ENCODE data around the gene HERC2.

Gene HERC2

DNA sequence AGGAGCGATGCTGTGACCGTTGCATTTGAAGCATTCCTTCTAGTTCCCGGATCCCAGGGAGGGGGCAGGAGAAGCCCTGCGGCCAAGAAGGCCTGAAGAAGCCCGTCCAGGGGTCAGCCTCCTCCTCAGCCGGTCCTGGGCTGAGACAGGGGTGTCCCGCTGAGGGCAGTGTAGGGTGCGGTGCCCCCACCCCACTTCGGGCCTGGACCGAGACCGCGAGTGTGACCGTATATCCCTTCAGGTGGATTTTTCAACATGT lies 225.6 kb downstream of the HERC2 start:
- peak overlapping the region; percentile 22 for H3K4me3 ChIP-seq (ENCODE audit: severe bottlenecking)
- H3K9me3 ChIP-seq (ENCODE audit: severe bottlenecking): no peaks in the 10 kb centered on the region
- H3K4me1 ChIP-seq (ENCODE audit: insufficient read depth, poor library complexity, severe bottlenecking): no peaks in the 10 kb centered on the region
- H3K27me3 ChIP-seq (ENCODE audit: insufficient read depth, poor library complexity, severe bottlenecking): peaks cover 62% of the 10 kb centered on the region
- no peak for DNase-seq (ENCODE audit: low spot score)
- peak; percentile 3; the same call in 2 of the 3 replicates for ATAC-seq (ENCODE audit: low read depth)
- TF ChIP-seq CTCF (IDR thresholded peaks at IDR 0.05; ENCODE audit: poor library complexity, severe bottlenecking): no peak
- no peaks in the 10 kb centered on the region for H3K36me3 ChIP-seq (ENCODE audit: low read depth)
- no peak overlapping the region for H3K27ac ChIP-seq (ENCODE audit: poor library complexity, severe bottlenecking)

DNA sequence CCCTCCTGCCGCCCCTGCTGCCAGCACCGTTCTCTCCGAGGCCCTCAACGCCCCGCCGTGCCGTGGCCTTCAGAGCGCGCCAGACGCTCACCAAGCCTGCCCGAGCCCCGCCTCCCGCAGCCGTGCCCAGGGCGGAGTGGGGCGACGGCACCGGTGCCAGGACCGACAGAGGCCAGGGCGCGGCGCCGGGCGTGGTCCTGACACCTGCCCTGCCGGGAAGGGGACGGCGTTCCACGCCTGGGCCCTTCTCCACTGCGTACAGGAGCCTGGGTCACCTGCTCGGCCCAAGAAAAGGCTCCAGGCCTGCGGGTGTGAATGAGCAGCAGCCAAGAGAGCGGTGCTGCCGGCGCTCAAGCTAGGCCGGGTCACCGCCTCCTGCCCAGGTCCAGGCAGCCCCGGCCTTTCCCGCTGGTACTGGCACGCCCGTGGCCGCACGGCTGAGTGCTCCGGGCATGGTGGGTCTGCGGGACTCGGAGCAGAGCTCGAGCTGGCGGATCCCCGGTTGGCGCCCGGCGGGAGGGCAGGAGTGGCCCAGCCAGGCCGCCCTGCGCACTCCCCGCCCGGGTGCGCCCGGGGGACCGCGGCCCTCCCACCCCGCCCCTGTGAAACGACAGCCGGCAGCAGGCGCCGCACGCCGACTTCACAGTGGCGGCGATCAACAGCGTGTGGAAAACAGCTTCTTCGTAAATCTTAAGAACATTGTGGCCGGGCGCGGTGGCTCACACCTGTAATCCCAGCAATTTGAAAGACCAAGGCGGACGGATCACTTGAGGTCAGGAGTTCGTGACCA lies 227.1 kb downstream of the HERC2 start:
- Histone ChIP-seq H3K36me3 (ENCODE audit: low read depth) (no peaks in the 10 kb centered on the region), H3K4me3 (ENCODE audit: severe bottlenecking) (peak overlapping the region; percentile 22), H3K27me3 (ENCODE audit: insufficient read depth, poor library complexity, severe bottlenecking) (peaks cover 65% of the 10 kb centered on the region), H3K9me3 (ENCODE audit: severe bottlenecking) (no peaks in the 10 kb centered on the region), H3K4me1 (ENCODE audit: insufficient read depth, poor library complexity, severe bottlenecking) (no peaks in the 10 kb centered on the region), H3K27ac (ENCODE audit: poor library complexity, severe bottlenecking) (no peak overlapping the region)
- no peak for DNase-seq (ENCODE audit: low spot score)
- peak; percentile 20 for ATAC-seq (ENCODE audit: low read depth)
- no peak for TF ChIP-seq CTCF (IDR thresholded peaks at IDR 0.05; ENCODE audit: poor library complexity, severe bottlenecking)

DNA sequence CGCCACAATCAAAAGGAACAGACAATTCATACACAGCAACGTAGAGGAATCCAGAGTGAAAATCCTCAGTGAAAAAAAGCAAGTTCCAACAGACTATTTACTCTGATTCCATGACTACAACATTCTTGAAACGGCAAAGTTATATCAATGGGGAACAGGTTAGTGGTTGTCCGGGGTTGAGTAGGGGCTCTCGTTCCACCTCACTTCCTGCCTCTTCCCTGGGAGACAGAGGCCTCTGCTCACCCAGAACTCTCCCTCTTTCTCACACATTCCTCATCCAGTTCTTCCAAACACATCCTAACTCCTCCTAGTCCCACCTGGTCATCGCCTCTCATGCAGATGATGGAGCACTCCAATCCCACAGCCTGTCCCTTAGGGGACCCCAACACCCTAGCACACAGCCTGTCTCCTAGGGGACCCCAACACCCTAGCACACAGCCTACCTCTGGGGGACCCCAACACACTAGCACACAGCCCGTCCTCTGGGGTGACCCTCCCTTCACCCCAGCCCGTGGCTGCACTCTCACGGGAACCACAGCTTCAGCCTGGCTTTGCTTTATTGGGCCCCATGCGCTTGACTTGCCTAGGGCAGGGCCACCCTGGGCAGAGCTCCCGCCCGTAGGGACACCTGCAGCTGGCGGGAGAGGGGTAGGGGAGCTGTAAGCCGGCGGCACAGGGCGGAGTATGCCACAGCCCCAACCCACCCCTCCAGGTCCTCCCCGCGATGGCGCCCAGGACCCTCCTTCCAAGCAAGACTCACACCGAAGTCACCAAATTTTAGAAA lies 228.0 kb downstream of the HERC2 start:
- Histone ChIP-seq H3K27ac (ENCODE audit: poor library complexity, severe bottlenecking) (no peak overlapping the region), H3K9me3 (ENCODE audit: severe bottlenecking) (no peaks in the 10 kb centered on the region), H3K4me3 (ENCODE audit: severe bottlenecking) (no peak overlapping the region), H3K4me1 (ENCODE audit: insufficient read depth, poor library complexity, severe bottlenecking) (no peaks in the 10 kb centered on the region), H3K36me3 (ENCODE audit: low read depth) (no peaks in the 10 kb centered on the region), H3K27me3 (ENCODE audit: insufficient read depth, poor library complexity, severe bottlenecking) (peaks cover 64% of the 10 kb centered on the region)
- DNase-seq (ENCODE audit: low spot score): no peak
- TF ChIP-seq CTCF (IDR thresholded peaks at IDR 0.05; ENCODE audit: poor library complexity, severe bottlenecking): no peak
- ATAC-seq (ENCODE audit: low read depth): no peak

- Histone ChIP-seq H3K9me3 (ENCODE audit: severe bottlenecking) (no peaks in the 10 kb centered on the region), H3K27me3 (ENCODE audit: insufficient read depth, poor library complexity, severe bottlenecking) (peaks cover 48% of the 10 kb centered on the region), H3K4me1 (ENCODE audit: insufficient read depth, poor library complexity, severe bottlenecking) (no peaks in the 10 kb centered on the region), H3K27ac (ENCODE audit: poor library complexity, severe bottlenecking) (no peak overlapping the region), H3K36me3 (ENCODE audit: low read depth) (no peaks in the 10 kb centered on the region), H3K4me3 (ENCODE audit: severe bottlenecking) (no peak overlapping the region)
- ATAC-seq (ENCODE audit: low read depth): no peak
- no peak for TF ChIP-seq CTCF (IDR thresholded peaks at IDR 0.05; ENCODE audit: poor library complexity, severe bottlenecking)
- DNase-seq (ENCODE audit: low spot score): no peak
Observed at GRCh38 chr15:28091313-28091712, 230.7 kb downstream of the HERC2 start.
